GM12892 (cell line): Measurements from ENCODE around the gene SNX7. TPM values are rescaled to one million over a fixed set of nuclear protein-coding genes. Genes with fewer than 3 reads are reported as not detected.

ENCODE experiments used
- DNase-seq: peaks from one replicate; pipeline ENCODE4 v3.0.0; 2011; ENCODE audit not compliant: insufficient read length
- FAIRE-seq: peaks from 2 replicates; lab custom pipeline; 2011; peaks lifted over from hg19 to GRCh38; lab: Jason Lieb, UNC
- POLR2A ChIP-seq: IDR thresholded peaks from 2 replicates; pipeline ENCODE4 v1.6.1; 2011; ENCODE audit warnings: low read depth, low read length, control low read depth
- POLR2AphosphoS5 ChIP-seq: IDR thresholded peaks from 2 replicates; pipeline ENCODE4 v1.6.1; 2011; ENCODE audit warnings: low read depth, low read length, control low read depth
- TAF1 ChIP-seq: IDR thresholded peaks from 2 replicates; pipeline ENCODE4 v1.6.1; 2011; ENCODE audit warnings: low read depth, mild to moderate bottlenecking, control low read depth, low read length, borderline replicate concordance
- polyA plus RNA-seq: library from polyadenylated mRNA; unstranded; fragments of >200 nt; gene quantifications from one replicate; pipeline ENCODE4 v1.2.1, GENCODE V29; 2012; ENCODE audit warnings: missing spikeins, inconsistent platforms; ENCODE audit not compliant: missing spikeins

Gene SNX7
- polyA plus RNA-seq, result not detected

- no peak for FAIRE-seq
- TF ChIP-seq POLR2AphosphoS5 (no peak), POLR2A (no peak), TAF1 (no peak)
- no peak for DNase-seq
These were observed at the start of gene SNX7 for GRCh38 chr1:98661544-98662355. SNX7 (plus strand) TSS chr1:98661721; CDS start chr1:98661732, 11 bp downstream.

- FAIRE-seq (no peak), DNase-seq (no peak)
- TF ChIP-seq POLR2A (no peak), TAF1 (no peak), POLR2AphosphoS5 (no peak)
These were observed 24.2 kb upstream of the SNX7 start for GRCh38 chr1:98637316-98637715.

GRCh38 chr1:98638185-98638584 lies 23.3 kb upstream of the SNX7 start:
- DNase-seq, result no peak
- no peak for TF ChIP-seq POLR2A
- FAIRE-seq, result no peak

- FAIRE-seq, result no peak
- no peak for DNase-seq
- TF ChIP-seq POLR2AphosphoS5, result no peak
- TF ChIP-seq TAF1, result no peak
- TF ChIP-seq POLR2A, result no peak
These were observed 17.0 kb upstream of the SNX7 start for GRCh38 chr1:98644510-98644909.

GRCh38 chr1:98651116-98651632 lies 10.3 kb upstream of the SNX7 start:
- DNase-seq (no peak), FAIRE-seq (no peak)
- no peak for TF ChIP-seq TAF1
- no peak for TF ChIP-seq POLR2AphosphoS5
- TF ChIP-seq POLR2A, result no peak

- DNase-seq (no peak), FAIRE-seq (no peak)
- TF ChIP-seq TAF1, result no peak
- TF ChIP-seq POLR2A, result no peak
- TF ChIP-seq POLR2AphosphoS5, result no peak
These were observed 8.4 kb upstream of the SNX7 start for GRCh38 chr1:98653123-98653522.

GRCh38 chr1:98659879-98660278 lies 1.6 kb upstream of the SNX7 start:
- FAIRE-seq (no peak), DNase-seq (no peak)
- TF ChIP-seq POLR2AphosphoS5 (no peak), TAF1 (no peak), POLR2A (no peak)

GRCh38 chr1:98660940-98661543 lies 479 bp upstream of the SNX7 start:
- FAIRE-seq, result no peak

GRCh38 chr1:98662356-98662670 lies 792 bp downstream of the SNX7 start:
- TF ChIP-seq POLR2AphosphoS5, result no peak
- no peak for TF ChIP-seq TAF1
- no peak for TF ChIP-seq POLR2A
- FAIRE-seq, result no peak

More at GRCh38 chr1:98660940-98661543, 479 bp upstream of the SNX7 start:
- no peak for DNase-seq
- TF ChIP-seq POLR2AphosphoS5 (no peak), TAF1 (no peak), POLR2A (no peak)

GRCh38 chr1:98668733-98669132 lies 7.2 kb downstream of the SNX7 start:
- DNase-seq (no peak), FAIRE-seq (no peak)
- TF ChIP-seq TAF1, result no peak

More at GRCh38 chr1:98662356-98662670, 792 bp downstream of the SNX7 start:
- no peak for DNase-seq

- no peak for FAIRE-seq
- no peak for DNase-seq
- no peak for TF ChIP-seq TAF1
These were observed 8.1 kb downstream of the SNX7 start for GRCh38 chr1:98669355-98670296.

- TF ChIP-seq POLR2AphosphoS5 (no peak), POLR2A (no peak), TAF1 (no peak)
These were observed 10.7 kb downstream of the SNX7 start for GRCh38 chr1:98672189-98672588.

More at GRCh38 chr1:98672189-98672588, 10.7 kb downstream of the SNX7 start:
- FAIRE-seq, result no peak
- DNase-seq, result no peak
